HepG2 (cell line): ENCODE measurements around the gene SMYD2. TPM values are rescaled to one million over a fixed set of nuclear protein-coding genes. Genes with fewer than 3 reads are reported as not detected.

Experiments used
- ARNT ChIP-seq: fragments of 450-650 bp; IDR thresholded peaks from 2 replicates; pipeline ENCODE4 v1.6.1; 2017
- ATAD3A ChIP-seq: sonication (generic); formaldehyde crosslinking; IDR thresholded peaks from 2 replicates; pipeline ENCODE4 v1.4.0; 2020; ENCODE audit warnings: missing genetic modification reagents
- BCLAF1 ChIP-seq: fragments of 450-650 bp; IDR thresholded peaks from 2 replicates; pipeline ENCODE4 v1.6.1; 2017; ENCODE audit warnings: mild to moderate bottlenecking
- EZH2 ChIP-seq: conservative IDR thresholded peaks from 2 replicates; pipeline ENCODE4 v1.6.1; 2012; ENCODE audit warnings: mild to moderate bottlenecking, low read depth, low read length, moderate library complexity
- FIP1L1 ChIP-seq: fragments of 200-400 bp; formaldehyde crosslinking; IDR thresholded peaks from 2 replicates; pipeline ENCODE4 v1.6.1; 2018; ENCODE audit warnings: low read depth, mild to moderate bottlenecking, low read length, moderate library complexity, borderline replicate concordance; ENCODE audit not compliant: insufficient read depth
- FOXP4 ChIP-seq: sonication (generic); formaldehyde crosslinking; IDR thresholded peaks from 2 replicates; pipeline ENCODE4 v1.4.0; 2020; ENCODE audit warnings: missing genetic modification reagents
- MTA1 ChIP-seq: sonication (generic); formaldehyde crosslinking; IDR thresholded peaks from 2 replicates; pipeline ENCODE4 v1.4.0; 2020; ENCODE audit warnings: missing genetic modification reagents, mild to moderate bottlenecking, borderline replicate concordance
- NBN ChIP-seq: fragments of 450-650 bp; conservative IDR thresholded peaks from 2 replicates; pipeline ENCODE4 v1.6.1; 2017
- NFYB ChIP-seq: sonication (generic); formaldehyde crosslinking; IDR thresholded peaks from 2 replicates; pipeline ENCODE4 v1.4.0; 2020; ENCODE audit warnings: missing genetic modification reagents
- NR2F1 ChIP-seq, 2 experiments: fragments of 450-650 bp in 1 of 2; formaldehyde crosslinking in 1 of 2; IDR thresholded peaks; 2 replicates each; pipeline versions ENCODE4 v1.5.0 to v1.6.1; 2016 to 2020; ENCODE audit warnings: mild to moderate bottlenecking in 1 of 2, missing compliant biosample characterization in 1 of 2, missing genetic modification reagents in 1 of 2, moderate library complexity in 1 of 2
- POLR2A ChIP-seq, 2 experiments: IDR thresholded peaks; 2 replicates each; pipeline ENCODE4 v1.6.1; 2011; ENCODE audit warnings: low read depth in 2 of 2, low read length in 2 of 2, mild to moderate bottlenecking in 1 of 2, moderate library complexity in 1 of 2; ENCODE audit not compliant: insufficient read depth in 1 of 2
- SMAD9 ChIP-seq: sonication (generic); formaldehyde crosslinking; IDR thresholded peaks from 2 replicates; pipeline ENCODE4 v1.5.1; 2020; ENCODE audit warnings: mild to moderate bottlenecking, missing genetic modification reagents
- SNAPC4 ChIP-seq: sonication (generic); formaldehyde crosslinking; IDR thresholded peaks from 2 replicates; pipeline ENCODE4 v1.4.0; 2020; ENCODE audit warnings: mild to moderate bottlenecking, missing genetic modification reagents
- SOX13 ChIP-seq, 3 experiments: fragments of 450-650 bp in 1 of 3; sonication (generic) in 1 of 3; formaldehyde crosslinking in 1 of 3; IDR thresholded peaks in 2 of 3; conservative IDR thresholded peaks in 1 of 3; 2 replicates each; pipeline versions ENCODE4 v1.5.0 to v1.6.1; 2016 to 2020; ENCODE audit warnings: antibody characterized with exemption in 1 of 3, mild to moderate bottlenecking in 1 of 3, missing compliant biosample characterization in 1 of 3, missing genetic modification reagents in 1 of 3, moderate library complexity in 1 of 3
- SRY ChIP-seq: sonication (generic); formaldehyde crosslinking; IDR thresholded peaks from 2 replicates; pipeline ENCODE4 v1.8.0; 2022; ENCODE audit warnings: mild to moderate bottlenecking, missing genetic modification reagents
- TEAD3 ChIP-seq: optimal IDR thresholded peaks from 2 replicates; pipeline ENCODE3; 2016; ENCODE audit warnings: borderline replicate concordance
- ZFP1 ChIP-seq: IDR thresholded peaks from 2 replicates; pipeline ENCODE4 v1.6.1; 2016
- ZNF17 ChIP-seq: sonication (generic); formaldehyde crosslinking; IDR thresholded peaks from 2 replicates; pipeline ENCODE4 v1.5.0; 2020; ENCODE audit warnings: mild to moderate bottlenecking, missing genetic modification reagents
- ZNF326 ChIP-seq: sonication (generic); formaldehyde crosslinking; IDR thresholded peaks from 2 replicates; pipeline ENCODE4 v1.4.0; 2020; ENCODE audit warnings: missing genetic modification reagents, borderline replicate concordance
- ZNF460 ChIP-seq: sonication (generic); formaldehyde crosslinking; IDR thresholded peaks from 2 replicates; pipeline ENCODE4 v1.5.1; 2020; ENCODE audit warnings: missing genetic modification reagents, mild to moderate bottlenecking, borderline replicate concordance
- polyA plus RNA-seq, 8 experiments: library from polyadenylated mRNA; depleted of rRNA in 3 of 8; stranded (reverse) in 7 of 8; unstranded in 1 of 8; fragments of >200 nt; fragmentation: Illumina TruSeq in 4 of 8; extraction: Trizol in 4 of 8; gene quantifications; 2 replicates each; pipeline versions ENCODE4 v1.2.1 to v1.2.3, GENCODE V29; 2011 to 2016; ENCODE audit warnings: low read depth in 4 of 8, missing spikeins in 1 of 8, mixed read lengths in 1 of 8; ENCODE audit not compliant: insufficient read depth in 1 of 8
- total RNA-seq, 5 experiments: library from RNA; depleted of rRNA; stranded (reverse); fragments of >200 nt; fragmentation: Illumina TruSeq; extraction: Trizol; gene quantifications; 2 replicates each; pipeline ENCODE4 v1.2.3, GENCODE V29; 2016; ENCODE audit warnings: low read depth in 1 of 5

Gene SMYD2
- total and polyA plus RNA-seq, 2 of the 13 experiments (the other 11 are each of a cell fraction or from before 2014, with no cell fraction given), result 72.7 to 139 TPM

- TF ChIP-seq ZNF460 (CRISPR knock-in tag) (no peak), SOX13 (IDR thresholded peaks at IDR 0.05) (no peak), SOX13 (CRISPR knock-in tag; conservative IDR thresholded peaks at IDR 0.05 in 1 of 2, IDR thresholded peaks at IDR 0.05 in 1 of 2) (no peak), ZFP1 (no peak), SRY (CRISPR knock-in tag) (no peak), EZH2 (no peak), NFYB (CRISPR knock-in tag) (no peak), TEAD3 (CRISPR knock-in tag) (no peak), FIP1L1 (no peak), NBN (no peak), FOXP4 (no peak), ZNF326 (CRISPR knock-in tag) (no peak), ZNF17 (CRISPR knock-in tag) (no peak), MTA1 (CRISPR knock-in tag) (no peak), ATAD3A (CRISPR knock-in tag) (no peak), SNAPC4 (CRISPR knock-in tag) (no peak), SMAD9 (no peak), ARNT (no peak), BCLAF1 (no peak), POLR2A (IDR thresholded peaks at IDR 0.05; ENCODE audit: insufficient read depth in 1 of 2, low read depth in 2 of 2, low read length in 2 of 2) (no peak), NR2F1 (CRISPR knock-in tag; IDR thresholded peaks at IDR 0.05) (no peak)
Measured at GRCh38 chr1:214281720-214282629, 1.0 kb downstream of the SMYD2 start (continued).
